Progenitor cell of endocrine pancreas (in vitro differentiated cells): Measurements from ENCODE around the gene GBF1. TPM values are rescaled to one million over a fixed set of nuclear protein-coding genes. Genes with fewer than 3 reads are reported as not detected.

ENCODE experiments used
- DNase-seq: peaks from one replicate; pipeline ENCODE4 v3.0.0; 2021; ENCODE audit warnings: low spot score; ENCODE audit not compliant: unreplicated experiment
- H3K27ac Mint-ChIP-seq: 2 replicates; pipeline ENCODE4 v1.8.0; 2021; ENCODE audit warnings: mild to moderate bottlenecking, moderate library complexity, mixed read lengths
- H3K27me3 Mint-ChIP-seq: 2 replicates; pipeline ENCODE4 v1.8.0; 2021; ENCODE audit warnings: mixed read lengths
- H3K36me3 Mint-ChIP-seq: 2 replicates; pipeline ENCODE4 v1.8.0; 2022; ENCODE audit warnings: mixed read lengths; ENCODE audit not compliant: insufficient read depth
- H3K4me1 Mint-ChIP-seq: 2 replicates; pipeline ENCODE4 v1.8.0; 2021; ENCODE audit warnings: low read depth, mixed read lengths
- H3K4me3 Mint-ChIP-seq: 2 replicates; pipeline ENCODE4 v1.8.0; 2021; ENCODE audit warnings: low read depth, mild to moderate bottlenecking, moderate library complexity, mixed read lengths
- H3K9me3 Mint-ChIP-seq: 2 replicates; pipeline ENCODE4 v1.8.0; 2021; ENCODE audit warnings: low read depth, mixed read lengths
- CTCF ChIP-seq: fragments of 200-600 bp; sonication (generic); IDR thresholded peaks from one replicate; pipeline ENCODE4 v1.5.0; 2021; ENCODE audit warnings: antibody characterized with exemption, mild to moderate bottlenecking; ENCODE audit not compliant: unreplicated experiment
- total RNA-seq: library from RNA; stranded (reverse); gene quantifications from 2 replicates; pipeline ENCODE4 v1.2.1, GENCODE V29; 2021

GBF1 gene
- total RNA-seq, 1 donor from 2014 or later: 54.6 TPM

GRCh38 chr10:102354451-102354850 is 109.1 kb downstream of the GBF1 start:
- no peak for TF ChIP-seq CTCF
- H3K4me1 Mint-ChIP-seq: peaks cover 2% of the 10 kb centered on the region
- peaks cover 13% of the 10 kb centered on the region for H3K36me3 Mint-ChIP-seq
- no peaks in the 10 kb centered on the region for H3K27me3 Mint-ChIP-seq
- no peak overlapping the region for H3K4me3 Mint-ChIP-seq
- H3K27ac Mint-ChIP-seq: no peak overlapping the region
- H3K9me3 Mint-ChIP-seq: no peaks in the 10 kb centered on the region
- DNase-seq: no peak

- Mint-ChIP-seq H3K4me3 (no peak overlapping the region), H3K27me3 (no peaks in the 10 kb centered on the region), H3K27ac (no peak overlapping the region), H3K4me1 (no peaks in the 10 kb centered on the region), H3K36me3 (peaks cover 28% of the 10 kb centered on the region), H3K9me3 (no peaks in the 10 kb centered on the region)
- TF ChIP-seq CTCF: no peak
- DNase-seq: no peak
These were observed 113.5 kb downstream of the GBF1 start for GRCh38 chr10:102358712-102359382.

- no peak for DNase-seq
- Mint-ChIP-seq H3K4me3 (no peak overlapping the region), H3K9me3 (peaks cover 7% of the 10 kb centered on the region), H3K27me3 (no peaks in the 10 kb centered on the region), H3K27ac (no peak overlapping the region), H3K4me1 (no peaks in the 10 kb centered on the region), H3K36me3 (peaks cover 52% of the 10 kb centered on the region)
- TF ChIP-seq CTCF: no peak
These were observed 122.1 kb downstream of the GBF1 start for GRCh38 chr10:102367441-102367840.

- Mint-ChIP-seq H3K36me3 (peaks cover 49% of the 10 kb centered on the region), H3K27me3 (no peaks in the 10 kb centered on the region), H3K4me3 (no peak overlapping the region), H3K27ac (no peak overlapping the region), H3K9me3 (peaks cover 7% of the 10 kb centered on the region), H3K4me1 (no peaks in the 10 kb centered on the region)
- no peak for TF ChIP-seq CTCF
- DNase-seq: no peak
These were observed 122.7 kb downstream of the GBF1 start for GRCh38 chr10:102368077-102368476.

GRCh38 chr10:102371295-102371694 is 126.0 kb downstream of the GBF1 start:
- no peak for DNase-seq
- Mint-ChIP-seq H3K27ac (no peak overlapping the region), H3K4me3 (no peak overlapping the region), H3K4me1 (no peaks in the 10 kb centered on the region), H3K36me3 (peaks cover 51% of the 10 kb centered on the region), H3K9me3 (peaks cover 7% of the 10 kb centered on the region), H3K27me3 (no peaks in the 10 kb centered on the region)
- TF ChIP-seq CTCF: no peak
